GM21526 (cell line): ENCODE data around the gene ASRGL1.
"Not testable (repeated sequence)": the region's sequence is repeated elsewhere in the genome, so short reads cannot be mapped to it uniquely, and the experiment has no call there.

Experiments
- ATAC-seq: cut with Tn5 transposase; IDR thresholded peaks from one replicate; pipeline ENCODE4 v1.9.1; 2021; ENCODE audit warnings: moderate library complexity; ENCODE audit not compliant: unreplicated experiment, low FRiP score

ASRGL1 gene

DNA sequence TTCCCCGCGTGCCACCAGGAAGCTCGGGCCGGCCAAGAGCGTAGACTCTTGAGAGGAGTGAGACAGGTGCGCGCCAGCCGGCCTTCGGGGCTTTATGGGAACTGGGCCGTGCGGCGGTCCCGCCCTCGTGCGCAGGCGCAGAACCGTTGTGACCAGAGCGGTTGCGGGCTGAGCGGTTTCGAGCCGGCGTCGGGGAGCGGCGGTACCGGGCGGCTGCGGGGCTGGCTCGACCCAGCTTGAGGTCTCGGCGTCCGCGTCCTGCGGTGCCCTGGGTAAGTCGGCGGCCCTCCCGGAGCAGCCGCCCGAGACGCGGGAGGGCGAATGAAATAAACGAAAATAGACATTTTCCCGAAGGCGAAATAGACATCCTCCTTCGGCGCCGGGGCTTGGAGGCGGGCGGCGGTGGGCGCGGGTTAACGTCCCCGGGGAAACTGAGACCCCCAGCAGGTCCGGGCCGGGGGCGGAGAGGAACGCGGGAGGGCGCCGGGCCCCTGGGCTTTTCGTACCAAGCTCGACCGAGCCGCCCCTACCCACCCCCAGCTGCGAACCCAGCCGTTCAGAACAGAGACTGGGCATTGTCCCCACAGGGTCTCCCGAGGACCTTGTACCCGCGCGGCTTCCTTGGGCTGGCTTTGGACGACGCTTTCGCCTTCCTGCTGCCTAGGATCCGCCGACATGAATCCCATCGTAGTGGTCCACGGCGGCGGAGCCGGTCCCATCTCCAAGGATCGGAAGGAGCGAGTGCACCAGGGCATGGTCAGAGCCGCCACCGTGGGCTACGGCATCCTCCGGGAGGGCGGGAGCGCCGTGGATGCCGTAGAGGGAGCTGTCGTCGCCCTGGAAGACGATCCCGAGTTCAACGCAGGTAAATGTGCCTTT lies at the start of gene ASRGL1:
Gene ASRGL1 (plus strand): TSS at position 146 of the 879 bp plus-strand sequence. CDS start 530 bp downstream, at position 676.
- peak; percentile 73 for ATAC-seq

DNA sequence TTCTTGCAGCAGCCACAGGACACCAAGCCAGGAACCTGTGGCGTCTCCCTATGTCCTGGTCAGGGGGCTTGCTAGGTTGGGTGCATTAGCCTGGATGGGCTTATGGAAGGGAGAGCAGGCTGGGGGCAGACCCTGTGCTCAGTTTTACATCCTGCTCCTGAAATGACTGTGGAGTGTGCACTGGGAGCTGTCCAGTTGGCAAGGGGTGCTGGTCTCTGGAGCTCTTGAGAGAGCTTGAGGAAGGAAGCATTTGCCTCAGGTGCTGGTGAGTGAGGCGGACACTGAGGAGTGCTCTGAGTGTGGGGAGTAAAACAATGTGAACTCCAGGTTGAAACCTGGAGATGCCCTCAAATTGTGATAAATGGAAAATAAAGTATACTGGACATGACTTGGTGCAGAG lies 41.7 kb upstream of the ASRGL1 start:
- ATAC-seq, result no peak

DNA sequence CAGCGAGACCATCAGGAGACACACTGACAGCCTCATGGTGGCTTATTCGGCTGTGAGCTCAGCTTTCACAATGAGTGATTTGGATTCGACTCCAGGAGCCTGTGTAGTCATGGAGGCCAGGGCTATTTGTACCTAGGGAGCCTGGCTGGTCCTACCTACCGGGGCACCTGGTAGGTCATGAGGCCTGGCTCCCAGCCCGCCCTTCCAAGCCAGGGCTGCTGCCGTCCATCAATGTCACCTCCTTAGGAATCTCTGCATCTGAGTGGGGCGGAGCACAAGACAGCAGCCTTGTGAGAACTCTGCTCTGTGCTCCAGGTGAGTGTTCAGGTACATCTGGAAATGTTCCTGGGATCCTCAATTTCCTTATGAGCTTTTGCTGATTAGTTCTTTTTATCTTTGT lies 38.3 kb upstream of the ASRGL1 start, which contains the start of gene SCGB1D4:
Gene SCGB1D4 (minus strand): TSS at position 101 of the 400 bp plus-strand sequence. CDS start 65 bp downstream, at position 36.
- ATAC-seq, result no peak

DNA sequence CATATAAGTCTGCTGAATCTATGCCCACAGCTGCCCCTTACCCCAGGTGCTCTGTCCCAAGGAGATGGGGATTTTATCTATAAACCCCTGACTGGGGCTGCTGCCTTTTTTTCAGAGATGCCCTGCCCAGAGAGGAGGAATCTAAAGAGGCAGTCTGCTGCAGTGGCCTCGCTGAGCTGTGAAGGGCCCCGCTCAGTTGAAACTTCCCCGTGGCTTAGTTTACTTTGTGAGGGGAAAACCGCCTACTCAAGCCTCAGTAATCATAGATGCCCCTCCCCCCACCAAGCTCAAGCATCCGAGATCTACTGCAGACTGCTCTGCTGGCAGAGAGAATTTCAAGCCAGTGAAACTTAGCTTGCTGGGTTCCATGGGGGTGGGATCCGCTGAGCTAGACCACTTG lies 31.0 kb upstream of the ASRGL1 start:
- ATAC-seq, result no peak

DNA sequence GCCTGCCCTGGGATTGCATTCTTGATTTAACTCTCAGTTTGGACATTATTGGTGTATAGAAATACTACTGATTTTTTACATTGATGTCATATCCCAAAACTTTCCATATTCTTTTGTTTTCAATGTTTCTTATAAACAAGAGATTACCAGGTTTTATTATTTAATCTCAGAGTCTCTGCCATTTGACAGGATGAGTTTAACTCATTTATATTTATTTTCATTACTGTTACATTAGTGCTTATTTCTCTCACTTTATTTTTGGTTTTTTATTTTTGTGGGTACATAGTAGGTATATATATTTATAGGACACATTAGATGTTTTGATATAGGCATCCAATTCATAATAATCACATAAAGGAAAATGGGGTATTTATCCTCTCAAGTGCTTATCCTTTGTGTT lies 29.3 kb upstream of the ASRGL1 start:
- no peak for ATAC-seq

DNA sequence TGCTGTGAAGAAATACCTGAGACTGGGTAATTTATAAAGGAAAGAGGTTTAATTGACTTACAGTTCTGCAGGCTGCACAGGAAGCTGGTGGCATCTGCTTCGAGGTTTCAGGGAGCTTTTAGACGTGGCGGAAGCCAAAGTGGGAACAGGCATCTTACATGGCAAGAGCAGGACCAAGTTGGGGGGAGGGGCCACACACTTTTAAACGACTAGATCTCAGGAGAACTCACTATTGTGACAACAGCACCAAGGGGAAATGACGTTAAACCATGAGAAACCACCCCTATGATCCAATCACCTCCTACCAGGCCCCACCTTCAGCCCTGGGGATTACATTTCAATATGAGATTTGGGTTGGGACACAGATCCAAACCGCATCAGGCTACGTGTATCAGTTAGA lies 27.3 kb upstream of the ASRGL1 start:
- no peak for ATAC-seq

DNA sequence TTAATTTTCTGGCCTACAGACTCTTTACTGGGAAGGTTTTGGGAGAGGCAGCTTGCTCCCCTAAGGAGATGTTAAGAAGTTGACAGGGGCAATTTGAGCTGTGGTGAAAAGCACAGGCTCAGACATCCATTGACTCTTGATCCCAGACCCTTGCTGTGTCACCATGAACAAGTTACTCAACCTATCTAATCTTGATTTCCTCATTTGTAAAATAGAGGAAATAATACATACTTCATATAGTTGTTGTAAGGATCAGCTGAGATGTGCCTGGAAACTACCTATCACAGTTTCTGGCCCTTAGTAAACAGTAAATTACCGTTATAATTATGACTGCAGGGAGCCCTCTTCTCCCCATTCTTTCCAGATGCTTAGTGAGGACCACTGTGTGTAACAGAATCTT lies 21.8 kb upstream of the ASRGL1 start:
- no peak for ATAC-seq

DNA sequence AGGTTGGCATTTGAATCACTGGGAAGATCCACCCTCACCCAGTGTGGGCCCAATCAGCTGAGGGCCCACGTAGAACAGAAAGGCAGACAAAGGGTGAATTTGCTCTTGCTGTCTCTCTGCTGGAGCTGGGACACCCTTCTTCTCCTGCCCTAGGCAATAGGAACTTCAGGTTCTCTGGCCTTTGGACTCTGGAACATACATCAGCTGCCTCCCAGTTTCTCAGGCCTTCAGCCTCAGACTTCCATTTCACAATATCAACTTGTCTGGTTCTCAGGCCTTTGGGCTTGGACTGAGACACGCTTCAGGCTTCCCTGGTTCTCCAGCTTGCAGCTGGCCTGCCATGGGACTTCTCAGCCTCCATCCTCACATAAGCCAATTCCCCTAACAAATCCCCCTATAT lies 14.7 kb upstream of the ASRGL1 start:
- no peak for ATAC-seq

DNA sequence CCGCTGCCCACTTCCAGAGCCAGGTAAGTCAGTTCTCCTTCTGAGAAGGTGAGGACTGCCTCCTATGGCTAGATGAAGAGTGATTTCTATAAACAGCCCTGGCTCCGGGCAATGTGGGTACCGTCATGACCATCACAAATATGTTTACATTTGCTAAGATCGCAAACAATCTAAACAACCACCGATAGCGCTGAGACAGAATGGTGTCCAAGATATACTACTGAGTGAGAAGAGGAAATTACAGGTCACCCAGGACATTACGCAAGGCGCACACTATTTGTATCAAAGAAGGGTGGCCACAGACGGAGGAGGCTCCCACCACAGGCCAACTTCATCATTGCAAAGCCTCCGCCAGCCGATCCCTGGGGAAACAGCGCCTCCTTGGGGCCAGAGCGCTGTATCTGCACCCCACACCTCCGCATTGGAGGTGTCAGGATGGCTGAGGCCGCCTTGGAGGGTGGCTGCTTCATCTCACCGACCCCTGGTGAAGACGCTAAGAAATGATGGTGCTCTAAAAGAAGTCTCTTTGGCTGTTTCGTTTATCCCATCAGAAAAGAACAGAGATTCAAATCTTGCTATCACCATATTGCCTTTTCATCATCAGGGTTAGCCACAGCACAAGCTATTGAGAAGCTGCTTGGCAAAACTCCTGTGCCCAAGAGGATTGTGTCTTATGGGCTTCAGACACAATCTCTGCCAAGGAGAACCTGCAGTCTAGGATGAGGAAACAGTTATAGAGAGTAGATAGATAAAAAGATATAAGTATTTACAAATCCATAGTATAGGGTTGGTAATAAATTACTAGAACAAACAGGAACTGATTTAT lies 12.3 kb upstream of the ASRGL1 start:
- ATAC-seq, result no peak

DNA sequence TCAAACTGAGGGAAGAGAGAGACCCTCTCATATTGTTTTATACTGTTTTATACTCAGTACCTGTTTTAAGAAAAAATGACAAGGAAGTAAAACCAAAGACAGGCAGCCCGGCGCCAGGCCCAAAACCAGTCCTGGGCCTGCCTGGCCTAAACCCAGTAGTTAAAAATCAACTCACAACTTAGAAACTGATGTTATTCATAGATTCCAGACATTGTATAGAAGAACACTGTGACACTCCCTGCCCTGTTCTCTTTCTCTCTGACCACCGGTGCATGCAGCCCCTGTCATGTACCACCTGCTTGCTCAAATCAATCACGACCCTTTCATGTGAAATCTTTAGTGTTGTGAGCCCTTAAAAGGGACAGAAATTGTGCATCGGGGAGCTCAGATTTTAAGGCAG lies 11.5 kb upstream of the ASRGL1 start:
- not testable (repeated sequence) for ATAC-seq

DNA sequence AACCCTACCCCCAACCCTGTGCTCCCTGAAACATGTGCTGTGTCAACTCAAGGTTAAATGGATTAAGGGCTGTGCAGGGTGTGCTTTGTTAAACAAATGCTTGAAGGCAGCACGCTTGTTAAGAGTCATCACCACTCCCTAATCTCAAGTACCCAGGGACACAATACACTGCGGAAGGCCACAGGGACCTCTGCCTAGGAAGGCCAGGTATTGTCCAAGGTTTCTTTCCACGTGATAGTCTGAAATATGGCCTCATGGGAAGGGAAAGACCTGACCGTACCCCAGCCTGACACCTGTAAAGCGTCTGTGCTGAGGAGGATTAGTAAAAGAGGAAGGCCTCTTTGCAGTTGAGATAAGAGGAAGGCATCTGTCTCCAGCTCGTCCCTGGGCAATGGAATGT lies 10.5 kb upstream of the ASRGL1 start:
- ATAC-seq, result not testable (repeated sequence)

DNA sequence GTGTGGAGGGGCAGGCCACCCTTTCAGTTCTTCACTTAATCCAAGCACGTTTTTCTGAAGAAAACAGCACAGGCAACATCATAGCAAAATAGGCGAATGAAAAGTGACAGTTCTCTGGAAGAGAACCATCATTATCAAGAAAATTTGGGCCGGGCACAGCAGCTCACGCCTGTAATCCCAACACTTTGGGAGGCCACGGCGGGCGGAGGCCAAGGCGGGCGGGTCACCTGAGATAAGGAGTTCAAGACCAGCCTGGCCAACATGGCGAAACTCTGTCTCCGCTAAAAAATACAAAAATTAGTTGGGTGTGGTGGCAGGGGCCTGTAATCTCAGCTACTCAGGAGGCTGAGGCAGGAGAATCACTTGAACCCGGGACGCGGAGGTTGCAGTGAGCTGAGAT lies 9.7 kb upstream of the ASRGL1 start:
- not testable (repeated sequence) for ATAC-seq

DNA sequence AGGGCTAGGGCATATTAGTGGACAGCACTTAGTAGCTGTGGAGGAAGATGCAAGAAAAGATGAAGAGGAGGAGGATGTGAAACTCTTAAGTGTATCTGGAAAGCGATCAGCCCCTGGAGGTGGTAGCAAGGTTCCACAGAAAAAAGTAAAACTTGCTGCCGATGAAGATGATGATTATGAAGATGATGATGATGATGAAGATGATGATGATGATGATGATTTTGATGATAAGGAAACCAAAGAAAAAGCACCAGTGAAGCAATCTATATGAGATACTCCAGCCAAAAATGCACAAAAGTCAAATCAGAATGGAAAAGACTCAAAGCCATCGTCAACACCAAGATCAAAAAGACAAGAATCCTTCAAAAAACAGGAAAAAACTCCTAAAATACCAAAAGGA lies 6.0 kb upstream of the ASRGL1 start:
- not testable (repeated sequence) for ATAC-seq

DNA sequence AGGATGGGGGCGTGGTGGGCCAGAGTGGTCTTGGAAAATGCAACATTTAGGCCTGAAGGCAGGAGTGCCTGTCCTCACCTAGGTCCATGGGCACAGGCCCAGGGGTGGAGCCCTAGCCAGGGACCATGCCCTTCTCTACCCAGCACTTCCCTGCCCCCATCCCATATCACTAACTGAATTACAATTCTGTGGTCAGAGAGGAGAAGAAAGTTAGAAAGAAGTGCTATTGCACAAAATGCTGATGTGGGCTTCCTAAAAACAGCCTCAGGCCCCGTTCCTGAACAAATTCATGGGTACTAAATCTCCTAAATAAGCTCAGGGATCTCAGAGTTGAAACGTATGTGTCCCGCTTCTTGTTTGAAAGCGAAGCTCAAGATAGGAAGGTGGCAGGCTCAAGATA lies 3.5 kb upstream of the ASRGL1 start:
- ATAC-seq, result no peak

DNA sequence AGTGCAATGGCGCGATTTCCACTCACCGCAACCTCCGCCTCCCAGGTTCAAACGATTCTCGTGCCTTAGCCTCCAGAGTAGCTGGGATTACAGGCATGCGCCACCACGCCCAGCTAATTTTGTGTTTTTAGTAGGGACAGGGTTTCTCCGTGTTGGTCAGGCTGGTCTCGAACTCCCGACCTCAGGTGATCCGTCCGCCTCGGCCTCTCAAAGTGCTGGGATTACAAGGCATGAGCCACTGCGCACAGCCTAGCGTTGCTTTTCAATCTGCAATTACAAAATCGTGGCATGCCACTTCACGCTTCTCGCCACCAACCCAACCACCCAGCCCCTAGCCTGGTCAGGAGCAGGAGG lies 322 bp upstream of the ASRGL1 start:
- not testable (repeated sequence) for ATAC-seq

DNA sequence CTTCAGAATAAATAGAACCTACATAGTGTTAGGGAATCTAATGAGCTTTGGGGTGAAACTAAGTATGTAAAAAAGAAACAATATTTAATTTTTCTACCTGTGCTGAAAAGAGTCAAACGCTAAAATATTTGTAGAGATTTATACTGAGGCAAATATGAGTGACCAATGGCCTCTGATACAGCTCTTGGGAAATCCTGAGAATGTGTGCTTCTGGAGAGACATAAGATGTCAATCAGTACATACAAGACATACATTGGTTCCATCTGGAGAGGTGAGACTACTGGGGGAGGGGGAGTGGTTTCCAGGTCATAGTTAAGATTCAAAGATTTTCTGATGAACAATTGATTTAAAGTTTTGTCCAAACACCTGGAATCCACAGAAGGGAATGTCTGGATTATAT lies 970 bp downstream of the ASRGL1 start:
- no peak for ATAC-seq

DNA sequence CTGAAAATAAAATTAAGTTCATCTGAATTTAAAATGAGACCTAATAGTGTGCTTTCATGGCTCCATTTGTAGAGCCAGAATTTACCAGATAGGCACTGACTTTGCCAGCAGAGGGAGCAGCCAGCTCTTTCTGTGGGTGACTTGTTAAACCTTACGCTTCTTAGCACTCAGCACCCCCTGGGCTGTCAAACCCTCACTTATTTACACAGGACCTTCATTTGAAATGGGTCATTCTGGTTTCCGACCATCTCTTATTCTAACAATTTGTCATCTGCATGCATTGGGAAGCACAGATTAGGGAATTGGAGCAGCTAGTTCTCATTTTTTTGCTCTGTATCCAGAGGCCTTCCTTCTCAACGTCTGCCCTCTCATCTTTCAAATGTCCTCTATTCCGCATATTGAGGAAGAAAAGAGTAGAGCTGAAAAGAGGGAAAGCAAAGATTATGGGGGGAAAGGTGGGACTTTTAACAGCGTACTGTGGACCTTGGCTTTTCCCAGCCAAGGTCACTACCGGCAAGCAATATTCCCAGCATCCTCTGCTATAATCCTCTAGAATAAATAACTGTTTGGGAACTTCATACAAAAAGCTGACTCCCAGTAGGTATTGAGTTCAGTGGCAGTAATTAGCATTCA lies 3.1 kb downstream of the ASRGL1 start:
- ATAC-seq, result no peak

DNA sequence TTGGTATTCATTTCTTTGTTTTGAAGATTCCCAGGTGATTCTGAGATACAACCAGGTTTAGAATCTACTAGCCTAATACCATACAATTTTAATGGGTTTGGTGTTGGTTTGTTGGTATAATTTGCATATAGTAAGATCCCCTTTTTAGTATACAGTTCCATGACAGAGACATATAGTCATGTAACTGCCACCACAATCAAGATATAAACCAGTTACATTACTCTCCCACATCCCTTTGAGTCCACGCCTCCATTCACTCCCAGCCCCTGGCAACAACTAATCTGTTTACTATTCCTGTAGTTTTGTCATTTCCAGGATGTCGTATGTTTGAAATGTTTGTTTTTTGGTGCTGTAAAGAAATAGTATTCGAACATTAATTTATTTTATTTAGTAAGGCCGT lies 4.3 kb downstream of the ASRGL1 start:
- ATAC-seq, result no peak

DNA sequence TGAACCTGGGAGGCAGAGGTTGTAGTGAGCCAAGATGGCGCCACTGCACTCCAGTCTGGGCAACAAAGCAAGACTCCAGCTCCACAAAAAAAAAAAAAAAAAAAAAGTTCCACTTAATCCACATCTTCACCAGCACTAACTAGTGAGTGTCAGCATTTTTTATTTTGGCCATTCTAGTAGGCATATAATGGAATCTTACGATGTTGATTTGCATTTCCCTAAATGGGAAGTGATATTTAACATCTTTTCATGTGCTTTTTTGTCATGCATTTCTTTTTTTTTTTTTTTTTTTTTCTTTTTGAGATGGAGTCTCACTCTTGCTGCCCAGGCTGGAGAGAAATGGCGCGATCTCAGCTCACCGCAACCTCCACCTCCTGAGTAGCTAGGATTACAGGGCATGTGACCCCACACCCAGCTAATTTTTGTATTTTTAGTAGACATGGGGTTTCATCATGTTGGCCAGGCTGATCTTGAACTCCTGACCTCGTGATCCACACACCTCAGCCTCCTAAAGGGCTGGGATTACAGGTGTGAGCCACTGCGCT lies 6.5 kb downstream of the ASRGL1 start:
- ATAC-seq, result not testable (repeated sequence)

DNA sequence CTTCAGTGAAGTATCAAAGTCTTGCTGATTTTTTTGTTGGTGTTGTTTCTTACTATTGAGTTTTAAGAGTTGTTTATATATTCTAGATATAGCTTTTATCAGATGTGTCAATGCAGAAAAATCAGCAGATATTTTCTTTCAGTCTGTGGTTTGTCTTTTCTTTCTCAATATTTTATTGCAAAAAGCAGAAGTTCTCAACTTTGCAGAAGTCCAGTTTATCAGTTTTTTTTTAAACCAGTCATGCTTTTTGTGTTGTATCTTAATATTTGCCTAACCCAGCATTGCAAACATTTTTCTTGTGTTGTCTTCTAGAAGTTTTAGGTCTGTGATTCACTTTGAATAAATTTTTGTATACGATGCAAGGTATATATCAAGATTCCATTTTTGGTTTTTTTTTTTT lies 7.0 kb downstream of the ASRGL1 start:
- no peak for ATAC-seq

DNA sequence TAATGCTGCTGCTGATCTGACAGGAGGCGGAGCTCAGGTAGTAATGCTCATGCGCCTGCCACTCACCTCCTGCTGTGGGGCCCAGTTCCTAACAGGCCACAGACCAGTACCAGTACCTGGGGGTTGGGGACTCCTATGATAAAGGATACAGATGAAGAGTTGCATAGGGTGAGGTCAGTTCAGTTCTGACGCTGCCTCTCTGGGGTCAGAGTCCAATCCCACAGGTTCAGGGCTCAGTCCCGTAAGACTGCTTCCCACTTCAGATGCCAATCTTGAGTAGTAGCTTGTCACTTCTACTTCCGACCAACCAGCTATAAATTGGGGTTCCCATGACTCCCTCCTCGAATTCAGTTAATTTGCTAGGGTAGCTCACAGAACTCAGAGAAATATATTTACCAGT lies 8.6 kb downstream of the ASRGL1 start:
- no peak for ATAC-seq
